ENCODE data around the gene SLC35F1.

GRCh38 chr6:117924690-117925089 lies 17.6 kb downstream of the SLC35F1 start:
- no peak for TF ChIP-seq CTCF (IDR thresholded peaks at IDR 0.05)
- TF ChIP-seq POLR2A (IDR thresholded peaks at IDR 0.05) = no peak
